GM12891 (cell line): ENCODE results near the gene FGF12.

Experiments
- PAX5 ChIP-seq: IDR thresholded peaks from 2 replicates; pipeline ENCODE4 v1.6.1; 2011; ENCODE audit warnings: low read length, moderate library complexity, mild to moderate bottlenecking; ENCODE audit not compliant: insufficient read depth, severe bottlenecking
- POLR2A ChIP-seq: IDR thresholded peaks from 2 replicates; pipeline ENCODE4 v1.6.1; 2011; ENCODE audit warnings: low read depth, low read length, control low read depth
- POLR2AphosphoS5 ChIP-seq: IDR thresholded peaks from 2 replicates; pipeline ENCODE4 v1.6.1; 2011; ENCODE audit warnings: low read depth, low read length, control low read depth
- POU2F2 ChIP-seq: IDR thresholded peaks from 2 replicates; pipeline ENCODE4 v1.6.1; 2011; ENCODE audit warnings: low read depth, mild to moderate bottlenecking, control low read depth, low read length, moderate library complexity
- SPI1 ChIP-seq: IDR thresholded peaks from 2 replicates; pipeline ENCODE4 v1.6.1; 2011; ENCODE audit warnings: low read depth, low read length, control low read depth
- TAF1 ChIP-seq: IDR thresholded peaks from 2 replicates; pipeline ENCODE4 v1.6.1; 2011; ENCODE audit warnings: low read depth, low read length, control low read depth

DNA sequence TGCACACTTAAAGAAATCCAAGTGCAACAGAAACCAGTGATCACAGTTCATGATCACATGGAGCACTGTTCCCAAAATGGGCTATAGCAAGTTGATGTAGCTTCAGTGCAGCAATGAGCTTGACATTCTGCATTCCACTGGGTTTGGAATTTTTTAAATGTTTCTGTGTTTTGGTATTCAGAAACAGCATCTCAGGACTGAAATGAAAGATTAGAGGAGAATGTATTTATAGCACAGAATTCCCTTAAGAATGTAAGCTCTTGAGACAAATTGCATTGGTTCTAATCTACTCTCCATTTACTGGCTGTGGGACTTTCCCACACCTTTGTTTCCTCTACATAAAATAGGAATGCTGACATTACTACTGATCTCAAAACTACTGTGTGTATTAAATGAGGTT, 162.7 kb downstream of the FGF12 start:
- TF ChIP-seq POLR2A (no peak), POLR2AphosphoS5 (no peak), TAF1 (no peak), PAX5 (no peak), SPI1 (no peak), POU2F2 (no peak)
